HK-2 (cell line): Measurements from ENCODE around the gene GATA3.

Experiments used
- DNase-seq: peaks from one replicate; pipeline ENCODE4 v3.0.0-alpha.2; 2018; ENCODE audit not compliant: unreplicated experiment

GATA3 gene

GRCh38 chr10:8037941-8038894 is 16.3 kb upstream of the GATA3 start:
- no peak for DNase-seq

GRCh38 chr10:8039321-8039881 is 15.1 kb upstream of the GATA3 start:
- DNase-seq: no peak

- DNase-seq: no peak
Observed at GRCh38 chr10:8040651-8041050, 13.8 kb upstream of the GATA3 start.

- DNase-seq: no peak
Observed at GRCh38 chr10:8041284-8041991, 13.1 kb upstream of the GATA3 start.

GRCh38 chr10:8041992-8042720 is 12.3 kb upstream of the GATA3 start:
- no peak for DNase-seq

- no peak for DNase-seq
Observed at GRCh38 chr10:8042721-8043568, 11.5 kb upstream of the GATA3 start.

GRCh38 chr10:8043569-8044306 is 10.8 kb upstream of the GATA3 start:
- no peak for DNase-seq

GRCh38 chr10:8044331-8044907 is 10.1 kb upstream of the GATA3 start:
- DNase-seq: no peak

GRCh38 chr10:8044908-8045725 is 9.4 kb upstream of the GATA3 start:
- DNase-seq: no peak

GRCh38 chr10:8045726-8046494 is 8.6 kb upstream of the GATA3 start:
- no peak for DNase-seq

GRCh38 chr10:8047452-8048280 is 6.8 kb upstream of the GATA3 start:
- no peak for DNase-seq

GRCh38 chr10:8048281-8049008 is 6.0 kb upstream of the GATA3 start:
- DNase-seq: no peak

GRCh38 chr10:8049045-8049864 is 5.2 kb upstream of the GATA3 start:
- DNase-seq: no peak

- DNase-seq: peak; percentile 14
Observed at GRCh38 chr10:8049865-8050555, 4.5 kb upstream of the GATA3 start.

- peak; percentile 18 for DNase-seq
Observed at GRCh38 chr10:8050556-8051108, 3.9 kb upstream of the GATA3 start.
